LNCaP clone FGC (cell line): Measurements from ENCODE around the gene ZYX.

Experiments
- DNase-seq: peaks from one replicate; pipeline ENCODE4 v3.0.0-alpha.2; 2011; ENCODE audit warnings: low read depth
- H3K4me3 ChIP-seq: 2 replicates; pipeline ENCODE4 v1.5.1; 2011; ENCODE audit warnings: mild to moderate bottlenecking, low read depth, low read length, control low read depth
- CTCF ChIP-seq: IDR thresholded peaks from 2 replicates; pipeline ENCODE4 v1.5.1; 2012; ENCODE audit warnings: mild to moderate bottlenecking; ENCODE audit not compliant: control insufficient read depth, insufficient read depth; ENCODE audit errors: extremely low read depth

ZYX gene

GRCh38 chr7:143380646-143381426 is at the start of gene ZYX:
ZYX (plus strand) TSS chr7:143381345; CDS start chr7:143381572, 227 bp downstream.
- no peak for TF ChIP-seq CTCF
- DNase-seq = peak; percentile 72
- H3K4me3 ChIP-seq = peak within 1 kb of the TSS; percentile 86

- TF ChIP-seq CTCF = no peak
- no peak overlapping the region for H3K4me3 ChIP-seq
- no peak for DNase-seq
These were observed 46.9 kb upstream of the ZYX start for GRCh38 chr7:143334244-143334643.

- no peak overlapping the region for H3K4me3 ChIP-seq
- TF ChIP-seq CTCF = no peak
- DNase-seq = no peak
These were observed 43.9 kb upstream of the ZYX start for GRCh38 chr7:143337216-143337615.

GRCh38 chr7:143341842-143342241 is 39.3 kb upstream of the ZYX start:
- no peak for TF ChIP-seq CTCF
- no peak overlapping the region for H3K4me3 ChIP-seq
- no peak for DNase-seq

- no peak for DNase-seq
- no peak overlapping the region for H3K4me3 ChIP-seq
- TF ChIP-seq CTCF = no peak
These were observed 37.5 kb upstream of the ZYX start for GRCh38 chr7:143343596-143343995.

- no peak overlapping the region for H3K4me3 ChIP-seq
- TF ChIP-seq CTCF = no peak
- no peak for DNase-seq
These were observed 35.7 kb upstream of the ZYX start for GRCh38 chr7:143345428-143345900.

- TF ChIP-seq CTCF = no peak
- no peak overlapping the region for H3K4me3 ChIP-seq
- no peak for DNase-seq
These were observed 35.1 kb upstream of the ZYX start for GRCh38 chr7:143346018-143346417.
